GM21390 (cell line): ENCODE measurements around the gene SIRPA.

Experiments used
- ATAC-seq: cut with Tn5 transposase; IDR thresholded peaks from one replicate; pipeline ENCODE4 v1.9.1; 2021; ENCODE audit not compliant: unreplicated experiment

The SIRPA gene

DNA sequence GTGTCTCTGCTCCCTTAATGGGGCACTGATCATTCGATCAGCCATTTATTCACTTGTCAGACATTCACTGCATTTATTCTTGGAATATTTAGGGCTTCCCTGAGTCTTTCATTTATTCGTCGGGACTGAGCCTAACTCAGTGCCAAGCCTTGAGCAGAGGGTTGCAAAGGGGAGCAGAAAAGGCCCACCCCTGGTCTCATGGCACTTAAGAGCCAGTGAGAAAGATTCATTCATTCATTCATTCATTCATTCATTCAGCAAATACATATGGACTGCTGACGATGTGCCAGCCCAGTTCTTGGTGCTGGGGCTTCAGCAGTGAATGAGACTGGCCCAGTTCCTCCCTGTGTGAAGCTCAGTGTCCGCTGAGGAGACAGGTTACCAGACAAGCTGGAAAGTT, 36.6 kb downstream of the SIRPA start:
- no peak for ATAC-seq

DNA sequence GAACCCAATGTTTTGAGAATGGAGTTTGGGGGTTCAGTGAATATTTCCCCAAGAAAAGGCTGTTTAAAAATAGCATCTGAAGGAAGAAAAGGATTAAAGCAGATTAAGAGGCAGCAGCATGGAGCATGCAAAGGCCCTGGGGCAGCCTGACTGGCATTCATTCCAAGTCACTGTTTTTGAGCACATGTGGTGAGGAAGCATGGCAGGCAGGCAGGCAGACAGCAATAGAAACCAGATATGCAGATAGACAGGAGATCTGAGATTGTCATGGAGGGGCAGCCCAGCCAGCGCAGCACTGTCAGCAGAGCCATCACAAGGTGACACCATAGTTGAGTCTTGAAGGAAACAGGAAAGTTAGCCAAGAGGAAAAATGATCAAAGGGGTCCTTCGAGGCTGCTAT, 37.8 kb downstream of the SIRPA start:
- no peak for ATAC-seq

DNA sequence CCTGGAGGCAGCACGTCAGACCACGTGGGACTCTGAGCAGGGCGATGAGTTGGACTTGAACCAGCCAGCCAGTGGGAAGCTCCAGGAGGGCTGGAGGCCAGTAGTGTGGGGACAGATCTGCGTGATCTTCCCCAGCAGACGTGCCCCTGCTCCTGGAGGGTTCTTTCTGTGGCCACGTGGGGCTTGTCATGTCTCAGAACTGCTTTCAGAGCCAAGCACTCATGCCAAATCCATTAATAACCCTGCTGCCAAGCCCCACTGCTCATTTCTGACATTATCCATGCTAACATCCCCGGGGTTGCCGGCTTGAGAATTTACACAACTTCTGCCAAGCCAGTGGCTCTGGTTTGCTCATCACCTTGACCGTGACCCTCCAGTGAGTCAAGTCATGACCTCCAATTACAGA, 38.3 kb downstream of the SIRPA start:
- no peak for ATAC-seq

DNA sequence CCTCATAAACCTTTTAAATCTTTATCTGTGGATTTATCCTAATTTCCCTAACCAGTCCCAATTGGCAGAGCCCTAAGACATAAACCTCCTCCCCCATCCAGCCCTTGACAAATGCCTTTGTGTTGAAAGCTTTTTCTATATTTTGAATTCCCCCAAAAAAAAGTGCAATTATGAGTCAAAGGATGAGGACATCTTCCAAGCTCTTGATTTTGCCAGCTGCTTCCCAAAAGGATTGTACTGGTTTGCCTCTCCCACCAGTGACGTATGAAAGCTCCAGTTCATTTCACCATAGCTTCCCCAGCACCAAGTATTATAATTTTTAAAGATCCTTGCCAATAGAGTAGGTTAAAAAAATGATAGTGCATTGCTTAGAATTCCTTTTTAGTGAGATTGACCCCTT, 38.9 kb downstream of the SIRPA start:
- ATAC-seq, result no peak

DNA sequence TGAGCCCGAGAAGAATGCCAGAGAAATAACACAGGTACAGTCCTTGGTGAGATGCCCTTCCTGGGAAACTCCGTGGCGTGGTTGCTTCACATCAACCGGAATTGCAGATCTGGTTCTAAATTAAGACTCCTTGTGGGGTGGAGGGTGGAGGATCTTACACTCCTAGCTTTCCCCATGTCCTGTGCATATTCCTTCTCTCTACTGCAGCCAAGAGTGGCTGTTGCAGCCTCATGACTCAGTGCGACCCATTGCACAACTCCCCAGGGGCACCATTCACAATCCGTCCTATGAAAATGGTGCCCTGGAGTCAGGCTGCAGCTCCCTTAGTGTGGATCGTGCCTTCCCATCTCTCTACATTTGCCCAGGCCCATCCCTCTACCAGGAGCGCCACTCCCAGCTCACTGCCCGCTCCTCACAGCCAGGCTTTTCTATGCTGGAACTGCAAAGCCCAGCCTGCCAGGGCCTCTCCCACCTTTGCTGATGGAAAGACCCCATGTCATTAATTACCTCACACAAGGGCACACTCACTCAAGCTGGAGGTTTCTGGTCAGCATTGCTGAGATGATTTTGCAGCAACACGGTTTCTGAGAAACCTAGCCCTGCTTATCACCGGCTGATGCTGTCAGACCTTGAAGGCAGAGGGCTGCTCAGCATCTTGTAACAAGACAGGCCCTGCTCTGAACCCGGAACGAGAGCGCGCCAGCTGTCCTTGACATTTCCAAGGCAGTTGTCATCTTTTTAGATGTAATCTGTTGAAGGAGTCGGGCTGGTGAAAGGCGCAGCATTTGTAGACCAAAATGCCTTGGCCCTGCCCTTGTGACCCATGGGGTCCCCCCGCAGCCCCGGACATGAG, 39.7 kb downstream of the SIRPA start:
- no peak for ATAC-seq

DNA sequence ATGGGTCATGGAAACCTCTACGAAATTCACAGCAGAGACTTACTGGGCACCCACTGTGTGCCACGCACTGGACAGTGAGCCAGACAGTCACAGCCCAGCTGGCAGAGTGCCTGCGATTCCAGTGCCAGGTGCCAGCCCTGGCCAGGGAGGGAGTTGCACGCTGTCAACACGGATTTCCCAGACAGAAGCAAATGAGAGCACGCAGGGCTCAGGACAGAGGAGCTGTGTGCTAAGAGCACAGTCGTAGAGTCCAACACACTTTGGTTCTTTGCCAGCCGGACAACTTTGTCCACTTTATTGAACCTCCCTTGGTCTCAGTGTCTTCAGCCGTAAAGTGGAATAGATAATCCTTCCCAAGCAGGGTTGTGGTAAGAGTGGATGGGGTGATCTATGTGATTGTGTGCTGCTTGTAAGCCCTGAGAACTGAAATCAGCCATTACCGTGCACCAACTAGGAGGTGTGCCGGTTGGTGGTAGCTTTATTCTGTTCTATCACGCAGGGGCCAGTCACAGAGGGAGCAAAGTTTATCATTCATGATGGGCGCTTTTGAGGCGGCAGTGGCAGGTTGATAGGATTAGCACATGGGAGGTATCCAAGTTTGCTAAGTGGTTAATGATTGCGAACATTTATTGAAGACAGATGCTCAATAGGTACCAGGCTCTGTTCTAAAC, 40.6 kb downstream of the SIRPA start:
- ATAC-seq, result no peak

DNA sequence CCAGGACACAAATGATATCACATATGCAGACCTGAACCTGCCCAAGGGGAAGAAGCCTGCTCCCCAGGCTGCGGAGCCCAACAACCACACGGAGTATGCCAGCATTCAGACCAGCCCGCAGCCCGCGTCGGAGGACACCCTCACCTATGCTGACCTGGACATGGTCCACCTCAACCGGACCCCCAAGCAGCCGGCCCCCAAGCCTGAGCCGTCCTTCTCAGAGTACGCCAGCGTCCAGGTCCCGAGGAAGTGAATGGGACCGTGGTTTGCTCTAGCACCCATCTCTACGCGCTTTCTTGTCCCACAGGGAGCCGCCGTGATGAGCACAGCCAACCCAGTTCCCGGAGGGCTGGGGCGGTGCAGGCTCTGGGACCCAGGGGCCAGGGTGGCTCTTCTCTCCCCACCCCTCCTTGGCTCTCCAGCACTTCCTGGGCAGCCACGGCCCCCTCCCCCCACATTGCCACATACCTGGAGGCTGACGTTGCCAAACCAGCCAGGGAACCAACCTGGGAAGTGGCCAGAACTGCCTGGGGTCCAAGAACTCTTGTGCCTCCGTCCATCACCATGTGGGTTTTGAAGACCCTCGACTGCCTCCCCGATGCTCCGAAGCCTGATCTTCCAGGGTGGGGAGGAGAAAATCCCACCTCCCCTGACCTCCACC, 42.2 kb downstream of the SIRPA start:
- ATAC-seq, result no peak

DNA sequence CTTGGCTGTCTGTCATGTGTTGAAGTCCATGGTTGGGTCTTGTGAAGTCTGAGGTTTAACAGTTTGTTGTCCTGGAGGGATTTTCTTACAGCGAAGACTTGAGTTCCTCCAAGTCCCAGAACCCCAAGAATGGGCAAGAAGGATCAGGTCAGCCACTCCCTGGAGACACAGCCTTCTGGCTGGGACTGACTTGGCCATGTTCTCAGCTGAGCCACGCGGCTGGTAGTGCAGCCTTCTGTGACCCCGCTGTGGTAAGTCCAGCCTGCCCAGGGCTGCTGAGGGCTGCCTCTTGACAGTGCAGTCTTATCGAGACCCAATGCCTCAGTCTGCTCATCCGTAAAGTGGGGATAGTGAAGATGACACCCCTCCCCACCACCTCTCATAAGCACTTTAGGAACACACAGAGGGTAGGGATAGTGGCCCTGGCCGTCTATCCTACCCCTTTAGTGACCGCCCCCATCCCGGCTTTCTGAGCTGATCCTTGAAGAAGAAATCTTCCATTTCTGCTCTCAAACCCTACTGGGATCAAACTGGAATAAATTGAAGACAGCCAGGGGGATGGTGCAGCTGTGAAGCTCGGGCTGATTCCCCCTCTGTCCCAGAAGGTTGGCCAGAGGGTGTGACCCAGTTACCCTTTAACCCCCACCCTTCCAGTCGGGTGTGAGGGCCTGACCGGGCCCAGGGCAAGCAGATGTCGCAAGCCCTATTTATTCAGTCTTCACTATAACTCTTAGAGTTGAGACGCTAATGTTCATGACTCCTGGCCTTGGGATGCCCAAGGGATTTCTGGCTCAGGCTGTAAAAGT, 43.5 kb downstream of the SIRPA start:
- no peak for ATAC-seq

DNA sequence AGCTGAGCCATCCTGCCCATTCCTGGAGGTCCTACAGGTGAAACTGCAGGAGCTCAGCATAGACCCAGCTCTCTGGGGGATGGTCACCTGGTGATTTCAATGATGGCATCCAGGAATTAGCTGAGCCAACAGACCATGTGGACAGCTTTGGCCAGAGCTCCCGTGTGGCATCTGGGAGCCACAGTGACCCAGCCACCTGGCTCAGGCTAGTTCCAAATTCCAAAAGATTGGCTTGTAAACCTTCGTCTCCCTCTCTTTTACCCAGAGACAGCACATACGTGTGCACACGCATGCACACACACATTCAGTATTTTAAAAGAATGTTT, 44.0 kb downstream of the SIRPA start:
- ATAC-seq, result no peak

DNA sequence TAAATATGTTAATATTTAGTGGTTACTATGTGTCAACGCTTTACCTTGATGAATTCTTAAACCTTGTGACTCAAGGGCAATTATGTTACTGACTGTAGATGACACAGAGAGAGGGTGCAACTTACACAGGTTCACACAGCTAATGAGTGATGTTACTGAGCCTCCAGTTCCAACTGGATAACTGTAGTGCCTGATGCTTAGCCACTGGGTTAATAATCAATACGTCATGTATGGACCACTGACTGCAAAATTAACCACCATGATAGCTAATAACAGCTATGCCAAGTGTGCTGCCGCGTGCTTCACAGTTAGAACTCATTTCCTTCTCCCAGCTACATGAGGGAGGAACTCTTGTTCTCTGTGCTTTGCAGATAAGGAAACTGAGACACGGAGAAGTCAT, 45.4 kb downstream of the SIRPA start:
- ATAC-seq, result no peak

DNA sequence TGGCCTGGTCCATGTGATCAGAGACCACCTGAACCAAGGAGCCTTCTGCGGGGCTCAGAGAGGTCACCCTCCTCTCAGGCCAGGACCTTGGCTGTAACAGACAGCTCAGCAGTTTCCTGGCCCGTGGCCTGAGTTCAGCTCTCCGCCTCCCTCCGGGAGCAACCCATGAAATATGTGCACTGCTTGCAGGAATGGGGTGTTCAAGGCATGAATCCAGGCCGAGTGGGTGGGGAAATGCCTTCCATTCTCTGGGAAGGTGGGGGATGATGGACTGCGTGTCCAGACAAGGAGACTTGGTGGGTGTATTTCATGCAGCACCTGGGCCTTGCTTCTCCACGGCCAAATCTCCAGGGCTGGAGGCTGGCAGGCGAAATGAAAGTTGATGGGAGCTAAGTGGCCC, 46.0 kb downstream of the SIRPA start:
- no peak for ATAC-seq

DNA sequence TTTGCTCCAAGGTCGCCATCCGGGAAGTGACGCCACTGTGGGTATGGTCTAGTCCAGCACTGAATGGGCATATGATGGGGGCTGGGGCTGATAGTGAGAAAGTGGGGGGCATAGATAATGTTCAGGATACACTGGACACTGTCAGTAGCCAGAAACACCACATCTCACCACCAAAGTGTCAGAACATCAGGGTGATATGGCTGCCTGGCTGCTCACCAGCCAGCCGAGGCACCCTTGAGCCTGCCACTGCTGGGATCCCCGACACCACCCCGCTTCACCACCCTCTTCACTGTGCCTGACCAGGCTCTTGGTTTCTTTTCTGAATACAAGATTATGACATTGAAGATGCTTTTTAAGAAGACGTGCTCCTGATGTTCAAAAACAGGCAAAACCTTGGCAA, 46.9 kb downstream of the SIRPA start:
- no peak for ATAC-seq

DNA sequence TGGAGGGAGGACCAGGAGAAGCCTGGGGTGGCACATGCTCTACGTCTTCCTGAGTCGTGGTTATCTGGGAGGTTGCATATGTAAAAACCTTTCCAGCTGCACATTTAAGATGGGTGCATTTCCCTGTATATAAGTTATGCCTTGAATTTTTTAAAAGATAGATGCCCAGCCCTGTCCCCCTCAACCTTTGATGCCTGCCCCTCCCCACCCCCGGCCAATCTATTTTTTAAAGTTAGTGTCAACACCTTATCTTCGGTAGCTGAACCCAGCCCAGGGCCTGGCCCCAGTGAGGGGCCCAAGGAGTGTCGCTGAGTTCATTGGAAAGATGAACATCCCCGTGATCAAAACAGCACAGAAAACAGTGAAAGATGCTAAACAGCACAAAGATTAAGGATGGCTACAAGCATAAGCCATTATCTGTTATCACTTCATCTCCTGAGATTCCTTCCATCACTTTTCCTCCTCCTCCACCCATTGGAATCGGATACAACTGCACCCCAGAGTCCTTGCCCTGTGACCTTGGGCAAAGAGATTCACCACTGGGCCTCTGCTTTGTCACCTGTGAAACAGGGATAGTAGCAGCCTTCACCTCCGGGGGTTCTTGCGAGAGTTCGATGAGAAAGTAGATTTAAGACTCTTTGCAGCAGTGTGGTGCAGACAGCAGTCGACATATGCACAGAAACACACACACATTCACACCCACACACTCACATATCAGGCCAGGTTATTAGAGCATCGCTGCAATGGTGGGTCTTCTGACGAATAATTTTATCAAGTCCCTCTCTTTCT, 47.5 kb downstream of the SIRPA start:
- no peak for ATAC-seq

DNA sequence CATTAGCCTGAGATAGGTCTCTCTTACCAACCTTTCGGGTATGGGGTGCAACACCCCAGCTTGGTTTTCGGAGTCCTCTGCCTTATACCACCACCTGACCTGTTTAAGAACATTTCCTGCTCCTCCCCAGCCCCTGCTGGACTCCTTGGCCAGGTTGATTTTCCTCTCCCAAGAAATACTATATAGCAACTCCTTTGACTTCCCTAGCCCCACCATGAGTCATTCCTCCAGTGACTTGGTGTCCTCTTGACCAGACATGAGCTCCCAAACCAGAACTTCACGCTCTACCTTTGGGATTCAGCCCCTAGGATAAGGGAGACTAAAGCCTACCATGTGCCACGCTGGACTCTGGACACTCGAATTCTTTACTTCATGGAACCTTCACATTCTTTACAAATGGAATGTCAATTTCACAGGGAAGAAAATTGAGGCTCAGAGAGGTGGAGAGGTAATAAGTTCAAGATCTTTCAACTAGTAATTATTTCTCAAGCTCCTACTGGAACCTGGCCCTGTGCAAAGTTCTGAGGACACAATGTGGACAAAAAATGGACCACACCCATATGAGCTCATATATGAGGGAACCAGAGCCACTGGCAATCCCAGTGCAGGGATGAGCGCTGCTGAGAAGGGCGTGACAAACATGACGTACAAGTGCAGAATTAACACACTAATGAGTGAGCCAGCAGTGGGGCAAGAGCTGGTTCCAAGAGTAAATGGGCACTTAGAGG, 48.2 kb downstream of the SIRPA start:
- no peak for ATAC-seq

DNA sequence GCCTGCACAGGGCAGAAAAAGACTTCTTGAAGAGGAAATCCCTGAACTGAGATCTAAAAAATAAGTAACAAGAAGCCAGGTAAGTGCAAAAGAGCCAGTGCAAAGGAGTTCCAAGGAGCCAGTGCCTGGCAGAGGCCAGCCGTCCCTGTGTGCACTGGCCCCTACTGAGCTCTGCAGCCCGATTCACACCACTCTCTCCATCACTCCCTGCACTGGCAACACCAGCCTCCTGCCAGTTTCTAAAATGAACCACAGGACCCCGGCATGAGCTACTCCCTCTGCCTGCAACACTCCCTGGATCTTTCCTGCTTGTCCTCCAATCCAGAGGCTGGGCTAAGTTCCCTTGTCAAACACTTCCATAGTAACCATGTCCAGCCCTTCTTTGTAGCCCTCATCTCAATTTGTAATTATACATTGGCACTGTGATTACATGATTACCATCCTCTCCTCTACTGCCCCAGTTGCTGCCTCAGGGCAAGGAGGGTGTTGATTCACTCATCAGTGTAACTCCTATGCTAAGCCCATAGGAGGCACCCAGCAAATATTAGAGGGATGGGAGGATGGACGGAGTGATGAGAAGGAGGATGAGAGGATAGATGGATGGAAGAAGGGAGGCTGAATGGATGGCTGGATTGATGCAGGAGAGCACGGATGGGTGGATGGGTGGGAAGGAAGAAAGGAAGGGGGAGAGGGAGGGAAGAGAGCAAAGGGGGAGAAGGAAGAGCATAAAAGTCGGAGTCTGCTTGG, 49.3 kb downstream of the SIRPA start:
- ATAC-seq, result no peak

DNA sequence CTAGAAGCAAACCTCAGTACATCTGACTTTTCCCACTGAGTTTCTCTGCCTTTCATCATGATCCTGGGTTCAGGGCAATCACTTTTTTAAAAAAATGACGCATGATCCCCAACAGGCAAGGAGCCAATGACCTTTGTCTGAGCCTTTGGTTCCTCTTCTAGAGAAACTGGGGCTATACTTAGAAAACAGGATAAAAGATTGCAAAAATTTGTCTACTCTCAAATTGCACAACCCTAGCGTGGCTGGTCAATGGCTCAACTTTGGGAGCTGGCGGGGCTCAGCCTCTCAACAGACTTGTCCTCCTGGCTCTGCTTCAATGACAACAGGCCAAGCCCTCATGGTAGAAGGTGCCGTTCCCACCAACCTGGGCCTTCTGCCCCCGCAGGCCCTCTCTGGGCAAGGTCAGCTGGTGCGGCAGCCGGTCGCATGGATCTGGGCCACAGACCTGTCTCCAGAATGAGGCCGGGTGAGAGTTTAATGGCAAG, 50.0 kb downstream of the SIRPA start:
- ATAC-seq, result no peak

DNA sequence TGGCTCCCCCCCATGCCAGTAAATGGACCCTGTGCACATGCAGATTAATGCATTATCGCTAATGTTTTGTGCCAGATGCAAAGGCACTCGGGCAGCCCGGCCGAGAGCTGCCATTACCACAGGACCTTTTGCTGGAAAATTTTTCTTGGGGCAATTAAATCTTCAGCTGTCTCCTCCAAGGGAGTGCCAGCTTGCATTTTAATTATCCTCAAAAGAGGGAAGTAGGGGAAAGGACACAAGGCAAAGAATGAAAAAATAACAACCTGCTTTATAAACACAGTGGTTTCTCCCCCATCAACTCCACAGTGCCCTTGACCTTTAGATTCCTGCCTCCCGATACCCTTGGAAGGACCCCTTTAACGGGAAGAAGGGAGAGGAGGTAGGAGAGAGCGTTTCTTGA, 50.5 kb downstream of the SIRPA start:
- ATAC-seq, result no peak

DNA sequence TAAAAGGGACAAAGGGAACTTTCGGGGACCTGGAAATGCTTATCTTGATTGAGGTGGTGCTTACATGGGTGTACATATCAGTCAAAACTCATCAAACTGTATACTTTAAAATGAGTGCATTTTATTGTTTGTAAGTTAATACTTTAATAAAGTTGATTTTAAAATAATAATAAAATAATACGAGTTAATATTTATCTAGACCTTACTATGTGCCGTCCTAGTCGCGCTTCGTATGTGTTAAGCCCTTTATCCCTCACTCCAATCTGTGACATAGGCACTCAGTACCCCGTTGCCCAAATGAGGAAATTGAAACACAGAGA, 51.2 kb downstream of the SIRPA start:
- ATAC-seq, result no peak

DNA sequence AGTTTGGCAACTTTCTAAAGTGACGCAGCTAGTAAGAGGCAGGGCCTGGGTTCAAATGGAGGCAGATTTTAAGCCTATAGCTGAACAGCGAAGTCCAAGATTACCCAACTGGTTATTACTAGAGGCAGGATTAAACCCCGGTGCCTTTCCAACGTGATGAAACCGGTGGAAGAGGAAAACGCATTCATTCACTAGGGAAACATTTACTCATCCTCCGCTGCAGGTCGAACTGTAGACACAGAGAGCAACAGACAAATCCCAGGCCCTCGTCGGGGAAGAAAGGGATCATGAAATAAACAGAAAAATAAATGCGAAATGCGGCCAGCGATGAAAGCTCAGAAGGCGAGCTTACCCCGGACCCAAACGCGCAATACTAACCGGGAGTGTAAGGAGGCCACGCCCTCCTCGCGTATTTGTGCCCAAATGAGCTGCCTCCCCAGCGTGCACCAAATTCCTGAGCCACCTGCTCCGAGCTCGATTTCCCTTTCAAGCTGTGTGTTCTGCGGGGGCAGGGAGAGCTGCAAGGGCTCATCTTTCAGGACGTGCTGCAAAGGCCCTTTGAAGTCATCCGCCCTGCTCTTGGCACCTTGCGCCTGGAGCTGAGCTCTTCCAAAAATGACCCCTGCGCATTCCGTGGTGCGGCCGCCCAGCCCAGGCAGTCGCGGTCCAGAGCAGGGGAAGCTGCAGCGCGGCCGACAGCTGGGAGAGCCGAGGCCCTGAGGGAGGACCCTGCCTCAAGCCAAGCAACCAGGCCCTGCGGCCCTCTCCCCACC, 51.7 kb downstream of the SIRPA start:
- no peak for ATAC-seq
